ENCODE data around the gene ELFN2.

Gene ELFN2

GRCh38 chr22:37414288-37414687 is 13.0 kb downstream of the ELFN2 start:
- Mint-ChIP-seq H3K9me3 (no peaks in the 10 kb centered on the region), H3K36me3 (ENCODE audit: low read depth) (no peaks in the 10 kb centered on the region), H3K27ac (no peak overlapping the region), H3K27me3 (ENCODE audit: low read depth) (peaks cover 52% of the 10 kb centered on the region), H3K4me1 (peaks cover 4% of the 10 kb centered on the region), H3K4me3 (no peak overlapping the region)
- TF ChIP-seq CTCF (IDR thresholded peaks at IDR 0.05; ENCODE audit: unreplicated experiment in 3 of 3), result no peak

- no peak for TF ChIP-seq CTCF (IDR thresholded peaks at IDR 0.05; ENCODE audit: unreplicated experiment in 3 of 3)
- H3K4me3 Mint-ChIP-seq, result no peak overlapping the region
- peaks cover 44% of the 10 kb centered on the region for H3K27me3 Mint-ChIP-seq (ENCODE audit: low read depth)
- H3K27ac Mint-ChIP-seq, result no peak overlapping the region
- no peaks in the 10 kb centered on the region for H3K9me3 Mint-ChIP-seq
- no peaks in the 10 kb centered on the region for H3K4me1 Mint-ChIP-seq
- H3K36me3 Mint-ChIP-seq (ENCODE audit: low read depth), result no peaks in the 10 kb centered on the region
Observed at GRCh38 chr22:37413546-37413945, 13.7 kb downstream of the ELFN2 start.

DNA sequence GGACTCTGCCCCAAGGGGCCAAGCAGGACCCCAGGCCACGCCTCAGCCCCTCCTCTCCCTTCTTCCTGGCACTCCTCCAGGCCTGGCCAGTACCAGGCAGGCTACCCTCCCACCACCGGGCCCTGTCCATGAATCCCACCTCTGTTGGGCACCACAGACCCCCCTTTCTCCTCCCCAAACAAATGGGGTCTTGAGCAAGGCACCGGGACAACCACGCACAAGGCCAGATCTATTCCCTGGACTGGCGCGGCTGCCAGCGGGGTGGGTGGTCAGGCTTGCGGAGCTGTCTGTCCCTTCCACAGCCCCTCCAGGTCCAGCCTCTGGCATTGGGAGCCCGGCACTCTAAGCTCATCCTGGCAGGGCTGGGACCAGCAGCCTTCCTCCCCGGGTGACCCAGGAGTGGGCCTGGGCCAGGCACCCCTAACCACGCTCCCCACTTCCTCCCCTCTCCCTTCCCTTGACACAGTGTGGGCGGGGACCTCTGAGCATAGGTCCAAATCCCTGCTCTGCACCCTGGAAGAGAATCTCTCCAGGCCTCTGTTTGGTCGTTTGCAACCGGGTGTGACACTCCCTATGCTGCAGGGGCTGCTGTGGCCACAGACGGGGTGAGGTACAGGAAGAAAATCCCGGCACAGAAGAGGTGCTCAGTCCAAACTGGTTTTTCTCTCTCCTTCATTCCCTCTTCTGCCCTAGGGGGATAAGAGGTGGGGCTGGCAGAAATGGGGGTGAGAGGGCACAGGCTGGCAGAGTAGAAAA is 14.6 kb downstream of the ELFN2 start:
- H3K27ac Mint-ChIP-seq, result no peak overlapping the region
- H3K36me3 Mint-ChIP-seq (ENCODE audit: low read depth), result no peaks in the 10 kb centered on the region
- peaks cover 36% of the 10 kb centered on the region for H3K27me3 Mint-ChIP-seq (ENCODE audit: low read depth)
- H3K4me1 Mint-ChIP-seq, result no peaks in the 10 kb centered on the region
- no peaks in the 10 kb centered on the region for H3K9me3 Mint-ChIP-seq
- no peak for TF ChIP-seq CTCF (IDR thresholded peaks at IDR 0.05; ENCODE audit: unreplicated experiment in 3 of 3)
- H3K4me3 Mint-ChIP-seq, result no peak overlapping the region

DNA sequence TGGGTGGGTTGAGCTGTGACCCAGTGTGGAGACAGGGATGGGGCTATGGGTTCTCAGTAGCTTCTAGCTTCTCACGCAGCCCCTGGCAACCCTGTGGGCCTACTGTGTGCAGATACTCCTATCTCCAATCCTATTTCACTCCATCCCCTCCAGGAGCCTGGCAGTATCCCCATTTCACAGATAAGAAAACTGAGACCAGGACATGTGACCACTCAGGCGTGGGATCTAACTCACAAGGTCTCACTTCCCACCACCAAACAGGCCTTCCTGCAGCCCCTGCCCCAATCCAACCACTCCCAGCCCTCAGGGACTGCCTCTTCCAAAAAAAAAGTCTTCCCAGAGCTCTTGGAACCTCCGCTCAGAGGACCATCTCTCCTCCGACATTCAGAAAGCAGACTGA is 15.6 kb downstream of the ELFN2 start:
- H3K27ac Mint-ChIP-seq, result no peak overlapping the region
- no peaks in the 10 kb centered on the region for H3K4me1 Mint-ChIP-seq
- TF ChIP-seq CTCF (IDR thresholded peaks at IDR 0.05; ENCODE audit: unreplicated experiment in 3 of 3), result no peak
- H3K9me3 Mint-ChIP-seq, result no peaks in the 10 kb centered on the region
- no peaks in the 10 kb centered on the region for H3K36me3 Mint-ChIP-seq (ENCODE audit: low read depth)
- no peak overlapping the region for H3K4me3 Mint-ChIP-seq
- peaks cover 30% of the 10 kb centered on the region for H3K27me3 Mint-ChIP-seq (ENCODE audit: low read depth)

GRCh38 chr22:37410174-37411055 is 16.9 kb downstream of the ELFN2 start:
- peak overlapping the region in 1 of 3 experiments; percentile 63 for H3K27ac Mint-ChIP-seq
- no peak for TF ChIP-seq CTCF (IDR thresholded peaks at IDR 0.05; ENCODE audit: unreplicated experiment in 3 of 3)
- no peaks in the 10 kb centered on the region for H3K36me3 Mint-ChIP-seq (ENCODE audit: low read depth)
- no peaks in the 10 kb centered on the region for H3K4me1 Mint-ChIP-seq
- no peaks in the 10 kb centered on the region for H3K9me3 Mint-ChIP-seq
- no peak overlapping the region for H3K4me3 Mint-ChIP-seq
- peaks cover 25% of the 10 kb centered on the region for H3K27me3 Mint-ChIP-seq (ENCODE audit: low read depth)
